Endodermal cell (in vitro differentiated cells): ENCODE data around the gene KLHL17. TPM values are rescaled to one million over a fixed set of nuclear protein-coding genes. Genes with fewer than 3 reads are reported as not detected.
A peak's percentile ranks its signal among the peaks of the same experiment; 100 is the strongest.

Experiments
- DNase-seq: peaks from one replicate; pipeline ENCODE4 v3.0.0-alpha.2; 2017
- H3K27ac ChIP-seq: 2 replicates; pipeline ENCODE4 v1.5.1; 2013; ENCODE audit warnings: mild to moderate bottlenecking, low read depth, low read length, moderate library complexity
- H3K27me3 ChIP-seq: 2 replicates; pipeline ENCODE4 v1.6.1; 2013; ENCODE audit warnings: mild to moderate bottlenecking, low read length, moderate library complexity; ENCODE audit not compliant: insufficient read depth, control insufficient read depth, poor library complexity, severe bottlenecking
- H3K36me3 ChIP-seq: 2 replicates; pipeline ENCODE4 v1.7.0; 2013; ENCODE audit warnings: mild to moderate bottlenecking, low read length, moderate library complexity; ENCODE audit not compliant: control insufficient read depth, insufficient read depth
- H3K4me1 ChIP-seq: one replicate; pipeline ENCODE4 v1.7.0; 2013; ENCODE audit warnings: low read length; ENCODE audit not compliant: control insufficient read depth, insufficient read depth
- H3K4me3 ChIP-seq: 2 replicates; pipeline ENCODE4 v1.5.1; 2013; ENCODE audit warnings: mild to moderate bottlenecking, low read length, moderate library complexity
- H3K9ac ChIP-seq: 2 replicates; pipeline ENCODE4 v1.6.1; 2013; ENCODE audit warnings: mild to moderate bottlenecking, low read length, moderate library complexity; ENCODE audit not compliant: poor library complexity, severe bottlenecking; ENCODE audit errors: extremely low read depth
- H3K9me3 ChIP-seq: 2 replicates; pipeline ENCODE4 v1.6.1; 2013; ENCODE audit warnings: mild to moderate bottlenecking, low read length, moderate library complexity; ENCODE audit not compliant: control insufficient read depth
- H3K27ac Mint-ChIP-seq: 2 replicates; pipeline ENCODE4 v1.8.0; 2020; ENCODE audit warnings: mixed read lengths
- H3K27me3 Mint-ChIP-seq: 2 replicates; pipeline ENCODE4 v1.8.0; 2021; ENCODE audit warnings: mild to moderate bottlenecking, mixed read lengths; ENCODE audit not compliant: insufficient read depth
- H3K36me3 Mint-ChIP-seq: 2 replicates; pipeline ENCODE4 v1.8.0; 2020; ENCODE audit warnings: low read depth, mixed read lengths
- H3K4me1 Mint-ChIP-seq: 2 replicates; pipeline ENCODE4 v1.8.0; 2020; ENCODE audit warnings: mixed read lengths
- H3K4me3 Mint-ChIP-seq: 2 replicates; pipeline ENCODE4 v1.8.0; 2020; ENCODE audit warnings: mild to moderate bottlenecking, moderate library complexity, mixed read lengths
- H3K9me3 Mint-ChIP-seq: 2 replicates; pipeline ENCODE4 v1.8.0; 2020; ENCODE audit warnings: mild to moderate bottlenecking, mixed read lengths
- CTCF ChIP-seq: fragments of 200-600 bp; sonication (generic); conservative IDR thresholded peaks from 2 replicates; pipeline ENCODE4 v1.5.0; 2021; ENCODE audit warnings: antibody characterized with exemption, mild to moderate bottlenecking
- WGBS, 2 experiments: methylation state at CpG; one replicate each; pipeline versions ENCODE4 v1.1.5 to v1.1.7; 2013; ENCODE audit warnings: missing lambda C conversion rate in 2 of 2, mixed read lengths in 1 of 2; ENCODE audit not compliant: insufficient coverage in 1 of 2, insufficient read length in 1 of 2; 5-methylcytosine and 5-hydroxymethylcytosine counted together
- total RNA-seq, 2 donors: library from RNA; stranded (reverse); fragmentation: NEBNext Ultra II Directional in 1 of 2; extraction: Animal tissue kit (Norgen Biotek cat#: 25700) in 1 of 2; gene quantifications; 2 replicates in 1 of 2; 3 replicates in 1 of 2; pipeline ENCODE4 v1.2.1, GENCODE V29; 2021

Gene KLHL17
- total RNA-seq, 2 donors from 2014 or later, result 49.2 to 58.2 TPM

- peak overlapping the region; percentile 76 for H3K4me3 Mint-ChIP-seq
- peaks cover 22% of the 10 kb centered on the region for H3K27me3 ChIP-seq
- peak overlapping the region; percentile 55 for H3K4me3 ChIP-seq
Observed at GRCh38 chr1:940107-941014, 20.0 kb upstream of the KLHL17 start.

GRCh38 chr1:941015-941587, 19.3 kb upstream of the KLHL17 start:
- no peaks in the 10 kb centered on the region for H3K36me3 ChIP-seq
- peak overlapping the region; percentile 55 for H3K4me3 ChIP-seq
- WGBS, 2 experiments, result 9 to 12% methylated on average over 24 to 36 of the region's 36 CpGs
- Mint-ChIP-seq H3K4me3 (peak overlapping the region; percentile 76), H3K9me3 (no peaks in the 10 kb centered on the region), H3K4me1 (peaks cover 15% of the 10 kb centered on the region), H3K36me3 (peaks cover 14% of the 10 kb centered on the region), H3K27ac (peak overlapping the region; percentile 93), H3K27me3 (peaks cover 24% of the 10 kb centered on the region)
- peaks cover 15% of the 10 kb centered on the region for H3K27me3 ChIP-seq
- peaks cover 16% of the 10 kb centered on the region for H3K4me1 ChIP-seq
- no peak for TF ChIP-seq CTCF
- H3K9me3 ChIP-seq, result no peaks in the 10 kb centered on the region
- H3K9ac ChIP-seq, result no peak overlapping the region
- no peak for DNase-seq
- H3K27ac ChIP-seq, result peak overlapping the region; percentile 5

More at GRCh38 chr1:940107-941014, 20.0 kb upstream of the KLHL17 start:
- no peak overlapping the region for H3K9ac ChIP-seq
- Mint-ChIP-seq H3K27me3 (peaks cover 26% of the 10 kb centered on the region), H3K27ac (peak overlapping the region; percentile 93), H3K4me1 (peaks cover 18% of the 10 kb centered on the region), H3K36me3 (peaks cover 7% of the 10 kb centered on the region), H3K9me3 (no peaks in the 10 kb centered on the region)
- no peaks in the 10 kb centered on the region for H3K36me3 ChIP-seq
- WGBS, 2 experiments, result 2% methylated on average over 31 to 77 of the region's 86 CpGs
- peak; percentile 82 for DNase-seq
- no peaks in the 10 kb centered on the region for H3K9me3 ChIP-seq
- peaks cover 23% of the 10 kb centered on the region for H3K4me1 ChIP-seq
- peak overlapping the region; percentile 5 for H3K27ac ChIP-seq
- TF ChIP-seq CTCF, result no peak

- Mint-ChIP-seq H3K4me3 (peak overlapping the region; percentile 76), H3K4me1 (peaks cover 15% of the 10 kb centered on the region), H3K9me3 (no peaks in the 10 kb centered on the region), H3K27me3 (peaks cover 21% of the 10 kb centered on the region), H3K36me3 (peaks cover 15% of the 10 kb centered on the region), H3K27ac (peak overlapping the region; percentile 93)
- peak overlapping the region; percentile 5 for H3K27ac ChIP-seq
- peak overlapping the region; percentile 55 for H3K4me3 ChIP-seq
- no peaks in the 10 kb centered on the region for H3K9me3 ChIP-seq
- H3K4me1 ChIP-seq, result peaks cover 16% of the 10 kb centered on the region
- no peak for TF ChIP-seq CTCF
- no peaks in the 10 kb centered on the region for H3K36me3 ChIP-seq
- DNase-seq, result peak; percentile 91
- peaks cover 13% of the 10 kb centered on the region for H3K27me3 ChIP-seq
- WGBS, 2 experiments, result 0 to 2% methylated on average over 10 to 98 of the region's 98 CpGs
- peak overlapping the region; percentile 20 for H3K9ac ChIP-seq
Observed at GRCh38 chr1:941588-942383, 18.6 kb upstream of the KLHL17 start.
